ENCODE measurements around the gene C1orf52.

DNA sequence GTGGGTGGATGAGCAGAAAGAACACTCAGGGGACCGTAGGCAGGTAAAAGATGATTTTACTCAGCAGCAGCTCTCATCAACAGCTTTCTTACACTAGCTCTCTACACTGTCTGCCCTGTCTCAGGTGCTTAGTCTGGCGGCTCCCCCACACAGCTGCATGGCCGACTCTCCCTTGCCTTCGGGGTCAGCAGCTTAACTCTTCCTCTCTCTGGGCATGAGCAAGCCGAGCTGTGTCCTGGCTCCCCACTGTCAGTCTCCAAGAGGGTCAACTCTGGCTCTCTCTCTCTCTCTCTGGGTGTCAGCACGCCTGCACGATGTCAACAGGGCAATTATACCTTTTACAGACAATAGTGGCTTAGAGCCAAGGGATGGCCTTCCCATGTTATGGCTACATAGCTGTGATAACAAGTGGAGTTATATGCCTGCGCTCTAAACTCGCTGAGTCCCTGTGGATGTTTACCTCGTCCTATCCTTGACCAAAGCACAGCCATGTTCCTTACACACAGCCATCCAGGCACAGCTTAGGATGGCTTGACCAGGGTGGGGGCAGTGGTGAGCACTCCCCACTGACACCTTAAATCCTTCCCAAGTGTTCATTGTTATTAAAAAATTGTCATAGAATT is 20.1 kb upstream of the C1orf52 start:
- TF ChIP-seq ZNF317 (CRISPR knock-in tag; IDR thresholded peaks at IDR 0.05; ENCODE audit: borderline replicate concordance, low read depth) = no peak
- TF ChIP-seq, protein P1, sequence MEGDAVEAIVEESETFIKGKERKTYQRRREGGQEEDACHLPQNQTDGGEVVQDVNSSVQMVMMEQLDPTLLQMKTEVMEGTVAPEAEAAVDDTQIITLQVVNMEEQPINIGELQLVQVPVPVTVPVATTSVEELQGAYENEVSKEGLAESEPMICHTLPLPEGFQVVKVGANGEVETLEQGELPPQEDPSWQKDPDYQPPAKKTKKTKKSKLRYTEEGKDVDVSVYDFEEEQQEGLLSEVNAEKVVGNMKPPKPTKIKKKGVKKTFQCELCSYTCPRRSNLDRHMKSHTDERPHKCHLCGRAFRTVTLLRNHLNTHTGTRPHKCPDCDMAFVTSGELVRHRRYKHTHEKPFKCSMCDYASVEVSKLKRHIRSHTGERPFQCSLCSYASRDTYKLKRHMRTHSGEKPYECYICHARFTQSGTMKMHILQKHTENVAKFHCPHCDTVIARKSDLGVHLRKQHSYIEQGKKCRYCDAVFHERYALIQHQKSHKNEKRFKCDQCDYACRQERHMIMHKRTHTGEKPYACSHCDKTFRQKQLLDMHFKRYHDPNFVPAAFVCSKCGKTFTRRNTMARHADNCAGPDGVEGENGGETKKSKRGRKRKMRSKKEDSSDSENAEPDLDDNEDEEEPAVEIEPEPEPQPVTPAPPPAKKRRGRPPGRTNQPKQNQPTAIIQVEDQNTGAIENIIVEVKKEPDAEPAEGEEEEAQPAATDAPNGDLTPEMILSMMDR (IDR thresholded peaks at IDR 0.05) = no peak
